ENCODE measurements around the gene SUGP1. TPM values are rescaled to one million over a fixed set of nuclear protein-coding genes. Genes with fewer than 3 reads are reported as not detected.

The SUGP1 gene
- 10 to 100 TPM; 37.7 to 47.0 (median 44.4) TPM for total RNA-seq (2021; fragmentation: NEBNext Ultra II Directional; extraction: Animal tissue kit (Norgen Biotek cat#: 25700))
- long read RNA-seq, transcript SUGP1-201 (14 exons, 2,423 nt): major isoform, 19 of 32 reads
- long read RNA-seq, partial matches to known transcripts: 6 of 32 reads
- long read RNA-seq, other reads (novel, unspliced or antisense): 5 of 32 reads

DNA sequence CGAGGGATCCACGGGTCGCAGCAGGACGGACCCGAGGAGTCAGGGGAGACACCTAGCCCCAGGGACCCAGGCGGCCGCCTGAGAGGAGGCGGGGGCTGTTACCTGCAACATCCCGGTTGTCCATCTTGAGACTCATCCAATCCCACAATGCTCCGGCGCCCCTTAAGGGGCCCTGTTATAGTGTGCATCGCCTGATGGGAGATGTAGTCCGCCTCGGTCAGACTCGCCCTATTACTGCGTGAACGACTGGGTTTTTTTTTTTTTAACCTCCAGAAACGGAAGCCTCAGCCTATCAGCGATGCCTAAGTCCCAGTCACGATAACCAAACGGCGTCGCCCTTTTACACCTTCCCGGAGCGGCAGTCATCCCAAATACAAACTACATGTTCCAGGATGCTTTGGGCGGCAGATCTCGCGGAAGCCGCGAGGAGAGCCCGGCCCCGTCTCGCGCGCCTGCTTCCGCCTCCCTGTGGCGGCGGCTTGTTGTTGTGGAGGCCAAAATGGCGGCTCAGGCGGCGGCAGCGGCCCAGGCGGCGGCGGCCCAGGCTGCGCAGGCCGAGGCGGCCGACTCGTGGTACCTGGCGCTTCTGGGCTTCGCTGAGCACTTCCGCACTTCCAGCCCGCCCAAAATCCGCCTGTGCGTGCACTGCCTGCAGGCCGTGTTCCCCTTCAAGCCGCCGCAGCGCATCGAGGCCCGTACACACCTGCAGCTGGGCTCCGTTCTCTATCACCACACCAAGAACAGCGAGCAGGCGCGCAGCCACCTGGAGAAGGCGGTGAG lies at the start of gene SUGP1, which contains the start of gene MAU2:
Gene SUGP1 (minus strand): TSS at position 149 of the 780 bp plus-strand sequence. CDS start 13 bp downstream, at position 136.
Gene MAU2 (plus strand): TSS at position 469 of the 780 bp plus-strand sequence. CDS start 31 bp downstream, at position 500.
- peak; percentile 89 for DNase-seq
- peak within 1 kb of the TSS; percentile 98 for H3K4me3 Mint-ChIP-seq
- peaks cover 21% of the 10 kb centered on the region for H3K36me3 Mint-ChIP-seq (ENCODE audit: low read depth)
- TF ChIP-seq, protein P1, sequence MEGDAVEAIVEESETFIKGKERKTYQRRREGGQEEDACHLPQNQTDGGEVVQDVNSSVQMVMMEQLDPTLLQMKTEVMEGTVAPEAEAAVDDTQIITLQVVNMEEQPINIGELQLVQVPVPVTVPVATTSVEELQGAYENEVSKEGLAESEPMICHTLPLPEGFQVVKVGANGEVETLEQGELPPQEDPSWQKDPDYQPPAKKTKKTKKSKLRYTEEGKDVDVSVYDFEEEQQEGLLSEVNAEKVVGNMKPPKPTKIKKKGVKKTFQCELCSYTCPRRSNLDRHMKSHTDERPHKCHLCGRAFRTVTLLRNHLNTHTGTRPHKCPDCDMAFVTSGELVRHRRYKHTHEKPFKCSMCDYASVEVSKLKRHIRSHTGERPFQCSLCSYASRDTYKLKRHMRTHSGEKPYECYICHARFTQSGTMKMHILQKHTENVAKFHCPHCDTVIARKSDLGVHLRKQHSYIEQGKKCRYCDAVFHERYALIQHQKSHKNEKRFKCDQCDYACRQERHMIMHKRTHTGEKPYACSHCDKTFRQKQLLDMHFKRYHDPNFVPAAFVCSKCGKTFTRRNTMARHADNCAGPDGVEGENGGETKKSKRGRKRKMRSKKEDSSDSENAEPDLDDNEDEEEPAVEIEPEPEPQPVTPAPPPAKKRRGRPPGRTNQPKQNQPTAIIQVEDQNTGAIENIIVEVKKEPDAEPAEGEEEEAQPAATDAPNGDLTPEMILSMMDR (IDR thresholded peaks at IDR 0.05): peak; percentile 49
- H3K27ac Mint-ChIP-seq: peak within 1 kb of the TSS; percentile 100
- H3K27me3 Mint-ChIP-seq (ENCODE audit: insufficient read depth): no peaks in the 10 kb centered on the region; the same call in none of the 2 replicates
- H3K9me3 Mint-ChIP-seq: no peaks in the 10 kb centered on the region
- peaks cover 39% of the 10 kb centered on the region for H3K4me1 Mint-ChIP-seq (ENCODE audit: low read depth)

- Mint-ChIP-seq H3K27me3 (ENCODE audit: insufficient read depth) (no peaks in the 10 kb centered on the region), H3K4me1 (ENCODE audit: low read depth) (peaks cover 19% of the 10 kb centered on the region), H3K4me3 (no peak overlapping the region), H3K9me3 (no peaks in the 10 kb centered on the region), H3K27ac (no peak overlapping the region), H3K36me3 (ENCODE audit: low read depth) (no peaks in the 10 kb centered on the region)
- no peak for DNase-seq
- TF ChIP-seq, protein P1 (IDR thresholded peaks at IDR 0.05): no peak
Observed at GRCh38 chr19:19368087-19368486, 47.8 kb upstream of the SUGP1 start.

DNA sequence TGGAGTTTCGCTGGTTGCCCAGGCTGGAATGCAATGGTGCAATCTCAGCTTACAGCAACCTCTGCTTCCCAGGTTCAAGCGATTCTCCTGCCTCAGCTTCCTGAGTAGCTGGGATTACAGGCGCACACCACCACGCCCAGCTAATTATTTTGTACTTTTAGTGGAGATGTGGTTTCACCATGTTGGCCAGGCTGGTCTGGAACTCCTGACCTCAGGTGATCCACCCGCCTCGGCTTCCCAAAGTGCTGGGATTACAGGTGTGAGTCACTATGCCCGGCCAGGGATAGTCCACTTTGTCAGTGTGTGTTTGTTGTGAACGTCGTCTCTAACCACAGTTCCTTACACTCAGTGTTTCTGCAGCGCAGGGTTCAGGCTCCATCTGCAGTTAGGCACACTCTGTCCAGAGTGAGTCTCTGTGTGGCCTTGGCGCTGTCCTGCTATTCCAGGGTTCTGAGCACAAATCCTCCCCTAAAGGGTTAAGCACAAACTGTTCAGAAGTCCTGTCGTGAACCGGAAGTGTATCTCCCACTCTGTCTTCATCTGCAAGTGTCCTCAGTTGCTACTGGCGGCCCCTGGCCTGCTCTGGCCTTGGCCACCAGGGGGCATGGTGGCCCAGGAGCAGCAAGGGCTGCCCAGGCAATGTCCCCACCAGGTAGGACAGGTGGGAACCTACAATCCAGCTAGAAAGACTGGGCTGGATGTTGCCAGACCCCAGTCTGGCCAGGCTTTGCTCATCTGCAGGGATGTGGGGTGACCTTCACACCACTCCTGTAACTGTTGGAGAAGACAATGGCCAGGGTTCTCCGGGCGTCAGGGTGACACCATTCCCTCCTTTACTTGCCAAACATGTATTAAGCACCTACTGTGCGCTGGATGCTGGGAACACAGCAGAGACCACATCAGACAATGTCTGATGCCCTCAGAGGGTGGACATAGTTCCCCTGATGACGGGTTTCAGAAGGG lies 46.4 kb upstream of the SUGP1 start:
- no peaks in the 10 kb centered on the region for H3K36me3 Mint-ChIP-seq (ENCODE audit: low read depth)
- H3K27ac Mint-ChIP-seq: peak overlapping the region; percentile 62
- no peaks in the 10 kb centered on the region for H3K9me3 Mint-ChIP-seq
- no peaks in the 10 kb centered on the region for H3K27me3 Mint-ChIP-seq (ENCODE audit: insufficient read depth)
- H3K4me1 Mint-ChIP-seq (ENCODE audit: low read depth): peaks cover 14% of the 10 kb centered on the region
- peak; percentile 40 for DNase-seq
- no peak overlapping the region for H3K4me3 Mint-ChIP-seq
- TF ChIP-seq, protein P1 (IDR thresholded peaks at IDR 0.05): peak; percentile 98

- DNase-seq: no peak
- Mint-ChIP-seq H3K9me3 (no peaks in the 10 kb centered on the region), H3K4me3 (no peak overlapping the region), H3K4me1 (ENCODE audit: low read depth) (peaks cover 20% of the 10 kb centered on the region), H3K27ac (peak overlapping the region; percentile 22; the same call in 1 of the 2 replicates), H3K27me3 (ENCODE audit: insufficient read depth) (peaks cover 1% of the 10 kb centered on the region; the same call in 1 of the 2 replicates), H3K36me3 (ENCODE audit: low read depth) (no peaks in the 10 kb centered on the region)
- TF ChIP-seq, protein P1 (IDR thresholded peaks at IDR 0.05): no peak
Observed at GRCh38 chr19:19362075-19362474, 41.8 kb upstream of the SUGP1 start.

GRCh38 chr19:19361075-19361594 lies 40.8 kb upstream of the SUGP1 start:
- Mint-ChIP-seq H3K27ac (peak overlapping the region; percentile 68), H3K27me3 (ENCODE audit: insufficient read depth) (peaks cover 1% of the 10 kb centered on the region; the same call in 1 of the 2 replicates), H3K36me3 (ENCODE audit: low read depth) (no peaks in the 10 kb centered on the region), H3K4me1 (ENCODE audit: low read depth) (peaks cover 14% of the 10 kb centered on the region), H3K9me3 (no peaks in the 10 kb centered on the region), H3K4me3 (no peak overlapping the region; the same call in 1 of the 2 replicates)
- DNase-seq: peak; percentile 79
- TF ChIP-seq, protein P1 (IDR thresholded peaks at IDR 0.05): peak; percentile 89
